Measurements from ENCODE around the gene IFT52. TPM values are rescaled to one million over a fixed set of nuclear protein-coding genes. Genes with fewer than 3 reads are reported as not detected.

The IFT52 gene
- total and polyA plus RNA-seq, 2 of the 8 experiments (the other 6 are each of a cell fraction or from before 2014, with no cell fraction given) = 35.6 to 40.4 TPM

- no peak within 1 kb of the TSS for H2BK20ac ChIP-seq (ENCODE audit: low read length)
- H3K9ac ChIP-seq (replicated peaks in 1 of 4; ENCODE audit: extremely low read depth in 1 of 4, low read depth in 3 of 4, low read length in 3 of 4) = peak within 1 kb of the TSS; percentile 82 to 88 (median 88)
- FAIRE-seq (no peak), DNase-seq (ENCODE audit: low read depth in 1 of 2, low spot score in 2 of 2) (peak; percentile 29 to 84)
- no peak within 1 kb of the TSS for H3K14ac ChIP-seq (ENCODE audit: insufficient read length)
- peaks cover 3% of the 10 kb centered on the region for H3K79me1 ChIP-seq (ENCODE audit: low read depth, low read length)
- H2AK5ac ChIP-seq (ENCODE audit: low read depth, low read length) = no peak within 1 kb of the TSS; the same call in 1 of the 2 replicates
- POLR2A ChIA-PET (ENCODE audit: partially characterized antibody) = interaction anchor here (0.6 to 2.2 kb wide), 15 partner anchors 12 to 215 kb away, joined by 3 to 9 read pairs (median 4); partner anchors contain the start of genes IFT52 and SRSF6
- CTCF ChIA-PET (ENCODE audit: partially characterized antibody) = no interaction called here
- H3K4me2 ChIP-seq (ENCODE audit: insufficient read depth in 1 of 2, low read depth in 2 of 2, low read length in 2 of 2) = peak within 1 kb of the TSS; percentile 90 to 96
- peak within 1 kb of the TSS; percentile 71 for H3K18ac ChIP-seq (ENCODE audit: extremely low read depth, low read length)
- H3K27me3 ChIP-seq (replicated peaks in 1 of 4; ENCODE audit: control insufficient read depth in 3 of 4, extremely low read depth in 1 of 4, insufficient read depth in 3 of 4, low read length in 3 of 4) = peaks cover 0 to 8% (median 3%) of the 10 kb centered on the region in 4 experiments; a peak in 3 of 7 replicates
- H3K4me1 ChIP-seq (replicated peaks in 1 of 4; ENCODE audit: control insufficient read depth in 3 of 4, insufficient read depth in 4 of 4, low read length in 3 of 4) = peaks cover 0 to 4% (median 0%) of the 10 kb centered on the region in 4 experiments; a peak in 3 of 7 replicates
- peak within 1 kb of the TSS; percentile 77 for H3K56ac ChIP-seq (replicated peaks; ENCODE audit: insufficient read length, low read depth, low read length)
- H2BK12ac ChIP-seq (ENCODE audit: low read depth, low read length) = 0 out of 2 replicates have a peak within 1 kb of the TSS, but pooled peaks have one; percentile 7
- WGBS, 2 experiments (ENCODE audit: extremely low coverage in 1 of 2, insufficient coverage in 1 of 2, insufficient read length in 1 of 2, insufficient replicate concordance in 2 of 2, low coverage in 1 of 2, low lambda C conversion rate in 2 of 2, missing lambda C conversion rate in 1 of 2) = 18% methylated on average over 45 of the region's 90 CpGs; no CpG with 5 or more reads in 1 of the 2 experiments
- peak within 1 kb of the TSS; percentile 52 for H2BK5ac ChIP-seq (ENCODE audit: low read depth, low read length)
- no peak within 1 kb of the TSS for H3K4ac ChIP-seq (replicated peaks; ENCODE audit: insufficient read length, low read depth, low read length)
- H3K23me2 ChIP-seq (ENCODE audit: low read depth, low read length) = peaks cover 6% of the 10 kb centered on the region; the same call in 1 of the 2 replicates
- H4K8ac ChIP-seq (ENCODE audit: extremely low read depth, insufficient read depth, low read length) = peak within 1 kb of the TSS; percentile 98
- peaks cover 0 to 35% of the 10 kb centered on the region in 2 experiments for H3K79me2 ChIP-seq (ENCODE audit: control insufficient read depth in 1 of 2, insufficient read depth in 2 of 2, low read length in 2 of 2)
- H2AFZ ChIP-seq (ENCODE audit: low read length) = peak within 1 kb of the TSS; percentile 87
- peak within 1 kb of the TSS; percentile 81 to 89 (median 86) for H3K4me3 ChIP-seq (ENCODE audit: extremely low read depth in 1 of 4, insufficient read depth in 2 of 4, low read depth in 3 of 4, low read length in 4 of 4)
- no peak within 1 kb of the TSS for H2BK120ac ChIP-seq (replicated peaks; ENCODE audit: low read depth, low read length)
- peaks cover 0 to 4% of the 10 kb centered on the region in 2 experiments for H4K20me1 ChIP-seq (replicated peaks in 1 of 2; ENCODE audit: control insufficient read depth in 1 of 2, insufficient read depth in 2 of 2, low read length in 2 of 2)
- peaks cover 0 to 6% (median 2%) of the 10 kb centered on the region in 4 experiments; a peak in 4 of 8 replicates for H3K36me3 ChIP-seq (ENCODE audit: control insufficient read depth in 2 of 4, insufficient read depth in 4 of 4, low read length in 3 of 4)
- H4K5ac ChIP-seq (ENCODE audit: insufficient read length, low read depth, low read length) = peak within 1 kb of the TSS; percentile 61
- peak within 1 kb of the TSS; percentile 77 for H3K27ac ChIP-seq (ENCODE audit: low read depth, low read length)
- no peak within 1 kb of the TSS for H2BK15ac ChIP-seq (ENCODE audit: low read length)
- H3K9me3 ChIP-seq (ENCODE audit: insufficient read depth in 2 of 2, low read depth in 1 of 2, low read length in 1 of 2) = no peaks in the 10 kb centered on the region
- no peak within 1 kb of the TSS for H3K23ac ChIP-seq (ENCODE audit: insufficient read length)
- H4K91ac ChIP-seq (replicated peaks; ENCODE audit: insufficient read length, low read length) = peak within 1 kb of the TSS; percentile 90
- TF ChIP-seq EP300 (IDR thresholded peaks at IDR 0.05; ENCODE audit: borderline replicate concordance in 1 of 2, low read depth in 2 of 2, low read length in 2 of 2) = no peak
- no peak for TF ChIP-seq RXRA (IDR thresholded peaks at IDR 0.05; ENCODE audit: insufficient read depth, low read depth, low read length)
- TF ChIP-seq TCF12 (IDR thresholded peaks at IDR 0.05; ENCODE audit: low read depth, low read length) = no peak
Measured at GRCh38 chr20:43666376-43667328, 75.9 kb downstream of the IFT52 start, which contains the start of gene MYBL2. Gene MYBL2, plus strand, starts transcription at chr20:43667114. Its CDS starts 170 bp downstream, at chr20:43667284.

Measured in H1 (cell line).